GM12864 (cell line): ENCODE measurements around the gene GMDS.

Source experiments
- DNase-seq: peaks from one replicate; pipeline ENCODE4 v3.0.0-alpha.2; 2011; ENCODE audit warnings: low read depth
- H3K4me3 ChIP-seq: 2 replicates; pipeline ENCODE4 v1.5.1; 2011; ENCODE audit warnings: mild to moderate bottlenecking, low read depth, low read length, control low read depth
- TF ChIP-seq, protein P1 (sequence below): IDR thresholded peaks from 2 replicates; pipeline ENCODE4 v1.5.1; 2011; ENCODE audit warnings: low read depth, mild to moderate bottlenecking, moderate library complexity, low read length, control low read depth, inconsistent platforms; ENCODE audit errors: missing control alignments

GMDS gene

DNA sequence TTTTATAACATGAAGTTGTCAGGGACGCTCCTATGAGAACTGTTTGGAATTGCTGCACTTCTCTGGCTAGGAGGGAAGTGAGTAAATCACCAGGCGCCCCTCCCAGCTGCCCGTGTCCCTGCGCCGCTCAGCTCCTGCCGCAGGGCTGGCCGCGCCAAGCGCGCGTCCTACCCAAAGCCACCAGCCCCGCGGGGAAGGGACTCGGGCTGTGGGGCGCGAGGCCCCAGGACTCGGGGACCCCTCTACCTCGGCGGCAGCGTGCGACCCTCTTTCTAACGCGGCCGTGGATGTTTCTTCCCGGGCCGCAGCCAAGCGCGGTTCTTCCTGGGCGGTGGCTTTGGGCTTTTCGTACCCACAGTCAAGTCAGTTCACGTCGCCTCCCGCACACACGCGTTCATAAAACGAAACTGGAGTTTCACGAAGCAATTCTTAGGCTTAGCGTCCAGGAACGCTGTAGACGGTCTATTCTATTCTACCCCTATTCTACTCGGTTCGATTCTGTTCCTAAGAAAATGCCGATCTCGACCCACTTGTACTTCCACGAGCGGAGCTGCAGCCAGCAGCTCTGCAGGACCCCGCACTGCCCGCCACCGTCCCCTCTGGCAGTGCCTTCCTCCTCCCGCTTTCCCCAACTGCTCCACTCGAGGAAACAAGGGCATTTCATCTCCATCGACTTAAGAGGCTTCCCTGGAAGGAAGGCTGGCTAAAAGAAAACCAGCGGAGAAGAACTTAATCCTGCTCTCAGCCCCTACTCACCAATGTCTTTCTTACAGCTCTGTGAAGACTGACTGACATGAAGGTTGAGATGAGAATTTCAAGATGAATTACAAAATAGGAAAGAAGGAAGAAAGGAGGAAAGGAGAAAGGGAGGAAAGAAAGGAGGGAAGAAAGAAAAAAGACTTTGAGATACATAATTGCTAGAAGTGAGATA is 620.3 kb downstream of the GMDS start:
- no peak for DNase-seq
- TF ChIP-seq, protein P1, sequence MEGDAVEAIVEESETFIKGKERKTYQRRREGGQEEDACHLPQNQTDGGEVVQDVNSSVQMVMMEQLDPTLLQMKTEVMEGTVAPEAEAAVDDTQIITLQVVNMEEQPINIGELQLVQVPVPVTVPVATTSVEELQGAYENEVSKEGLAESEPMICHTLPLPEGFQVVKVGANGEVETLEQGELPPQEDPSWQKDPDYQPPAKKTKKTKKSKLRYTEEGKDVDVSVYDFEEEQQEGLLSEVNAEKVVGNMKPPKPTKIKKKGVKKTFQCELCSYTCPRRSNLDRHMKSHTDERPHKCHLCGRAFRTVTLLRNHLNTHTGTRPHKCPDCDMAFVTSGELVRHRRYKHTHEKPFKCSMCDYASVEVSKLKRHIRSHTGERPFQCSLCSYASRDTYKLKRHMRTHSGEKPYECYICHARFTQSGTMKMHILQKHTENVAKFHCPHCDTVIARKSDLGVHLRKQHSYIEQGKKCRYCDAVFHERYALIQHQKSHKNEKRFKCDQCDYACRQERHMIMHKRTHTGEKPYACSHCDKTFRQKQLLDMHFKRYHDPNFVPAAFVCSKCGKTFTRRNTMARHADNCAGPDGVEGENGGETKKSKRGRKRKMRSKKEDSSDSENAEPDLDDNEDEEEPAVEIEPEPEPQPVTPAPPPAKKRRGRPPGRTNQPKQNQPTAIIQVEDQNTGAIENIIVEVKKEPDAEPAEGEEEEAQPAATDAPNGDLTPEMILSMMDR, result no peak
- peak overlapping the region; percentile 60 for H3K4me3 ChIP-seq

DNA sequence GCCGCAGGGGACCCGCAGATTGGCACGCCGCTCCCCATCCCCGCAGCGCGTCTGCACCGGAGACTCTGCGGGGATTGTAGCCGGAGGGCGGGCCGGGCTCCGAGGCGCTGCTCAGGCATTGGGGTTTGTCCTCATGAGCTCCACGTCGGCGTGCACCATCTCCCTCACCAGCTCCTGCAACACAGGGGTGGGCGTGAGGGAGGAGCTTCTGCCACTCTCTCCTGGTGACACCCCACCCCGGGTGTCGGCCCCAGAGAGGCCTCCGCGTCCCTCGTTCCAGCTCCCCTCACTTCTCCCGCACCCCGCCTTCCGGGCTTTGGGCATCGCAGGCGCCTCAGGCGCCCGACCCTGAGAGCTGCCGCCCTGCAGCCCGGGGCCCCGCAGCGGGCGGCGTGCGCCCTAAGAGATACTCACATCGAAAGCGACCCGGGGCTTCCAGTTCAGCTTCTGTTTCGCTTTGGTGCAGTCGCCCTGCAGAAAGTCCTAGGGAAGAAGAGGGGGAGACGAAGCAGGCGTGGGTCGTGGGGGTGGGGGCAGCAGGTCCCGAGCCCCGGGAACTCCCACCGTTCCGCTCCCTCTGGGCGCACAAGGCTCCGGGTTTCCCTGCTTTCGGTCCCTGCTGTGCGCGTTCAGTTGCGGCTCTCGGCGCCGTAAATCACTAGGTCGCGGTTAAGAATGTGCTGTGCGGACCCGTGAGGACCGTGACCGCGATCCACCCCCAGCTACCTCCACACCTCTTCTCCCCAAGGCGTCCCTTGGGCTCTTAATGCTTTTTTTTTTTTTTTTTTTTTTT is 621.2 kb downstream of the GMDS start:
- TF ChIP-seq, protein P1, result no peak
- H3K4me3 ChIP-seq, result peak overlapping the region; percentile 60
- DNase-seq, result no peak

DNA sequence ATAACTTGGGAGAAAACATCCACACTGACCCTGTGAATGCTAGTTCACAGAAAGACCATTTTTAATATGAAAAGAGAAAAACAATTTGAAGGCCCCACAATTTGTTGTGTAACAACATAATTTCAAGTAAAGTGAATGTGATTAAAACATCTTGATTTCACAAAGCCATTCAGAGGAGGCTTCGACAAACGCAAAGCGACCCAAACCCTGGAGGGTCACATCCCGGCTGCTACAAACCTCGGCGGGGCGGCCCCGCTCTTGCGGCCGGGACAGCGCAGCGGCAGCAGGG is 621.7 kb downstream of the GMDS start:
- no peak overlapping the region for H3K4me3 ChIP-seq
- TF ChIP-seq, protein P1, result no peak

DNA sequence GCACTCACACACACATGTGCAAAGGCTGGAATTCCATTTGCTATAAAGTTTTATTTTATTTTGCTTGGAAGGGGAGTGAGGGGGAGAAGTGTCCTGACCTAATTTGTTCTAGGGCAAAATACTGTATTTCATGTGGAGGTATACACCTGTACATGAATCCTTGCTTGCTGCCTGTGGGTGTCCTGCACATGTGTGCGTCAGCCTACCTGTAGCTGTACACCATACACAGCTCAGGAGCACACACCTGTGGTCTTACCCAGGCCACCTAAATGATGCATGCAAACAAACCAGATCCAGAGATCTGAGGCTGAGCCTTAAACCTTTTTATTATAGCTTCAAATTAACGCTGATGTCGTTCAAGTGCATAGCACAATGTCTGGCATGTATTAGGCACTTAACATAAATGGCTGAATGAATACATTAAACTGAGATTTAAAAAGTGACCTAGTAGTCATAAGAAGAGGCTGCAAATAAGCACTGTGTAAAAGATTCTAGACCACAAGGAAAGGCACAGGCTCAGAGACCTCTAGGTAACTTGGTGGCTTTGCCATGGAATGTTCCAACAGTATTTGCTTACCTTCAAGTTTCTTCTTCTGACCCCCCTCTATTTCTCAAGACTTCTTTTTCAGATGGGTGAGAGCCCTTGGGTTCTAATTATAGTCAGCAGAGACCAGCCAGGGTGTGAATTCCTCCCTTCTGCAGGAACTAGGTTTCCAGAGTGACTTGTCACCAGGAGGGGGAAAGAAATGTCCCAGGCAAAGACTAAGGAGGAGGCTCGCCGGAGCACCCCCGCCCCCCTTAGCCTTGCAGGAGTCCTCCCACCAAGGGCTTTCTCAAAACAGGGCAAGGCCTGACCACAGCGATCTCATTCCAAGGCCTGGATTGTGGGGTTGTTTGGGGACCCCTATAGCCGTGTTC is 622.3 kb downstream of the GMDS start:
- no peak for DNase-seq
- TF ChIP-seq, protein P1, result no peak
- no peak overlapping the region for H3K4me3 ChIP-seq

More for the DNA sequence above, 621.7 kb downstream of the GMDS start:
- DNase-seq, result no peak

DNA sequence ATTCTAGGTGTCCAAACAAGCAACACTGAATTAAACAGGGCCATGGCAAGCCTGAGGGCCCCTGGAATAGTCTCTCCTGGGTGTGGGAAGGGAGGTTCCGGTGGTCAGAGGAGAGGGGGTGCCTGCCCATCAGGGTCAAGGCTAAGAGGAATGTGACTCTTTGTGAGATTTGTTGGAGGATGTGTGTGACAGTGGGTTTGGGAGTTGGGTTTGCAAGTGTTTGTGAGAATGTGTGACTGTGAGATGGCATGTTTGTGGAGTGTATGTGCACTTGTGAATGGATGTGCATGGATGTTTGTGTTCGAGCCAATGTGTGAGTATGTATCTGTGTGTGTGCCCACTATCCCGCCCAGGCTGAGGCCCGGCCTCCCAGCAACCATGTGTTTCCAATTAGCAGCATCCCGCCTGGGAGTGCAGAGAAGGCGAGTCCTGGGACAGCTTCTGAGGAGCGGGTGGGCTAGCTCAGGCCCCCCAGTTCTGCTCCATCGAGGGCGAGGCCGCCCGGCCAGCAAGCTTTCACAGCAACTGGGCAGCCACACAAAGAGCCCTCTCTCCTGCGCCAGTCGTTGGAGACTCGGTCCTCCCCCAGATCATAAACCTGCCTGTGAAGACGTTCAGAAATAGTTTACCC is 623.1 kb downstream of the GMDS start:
- no peak overlapping the region for H3K4me3 ChIP-seq
- TF ChIP-seq, protein P1, result no peak
- no peak for DNase-seq

DNA sequence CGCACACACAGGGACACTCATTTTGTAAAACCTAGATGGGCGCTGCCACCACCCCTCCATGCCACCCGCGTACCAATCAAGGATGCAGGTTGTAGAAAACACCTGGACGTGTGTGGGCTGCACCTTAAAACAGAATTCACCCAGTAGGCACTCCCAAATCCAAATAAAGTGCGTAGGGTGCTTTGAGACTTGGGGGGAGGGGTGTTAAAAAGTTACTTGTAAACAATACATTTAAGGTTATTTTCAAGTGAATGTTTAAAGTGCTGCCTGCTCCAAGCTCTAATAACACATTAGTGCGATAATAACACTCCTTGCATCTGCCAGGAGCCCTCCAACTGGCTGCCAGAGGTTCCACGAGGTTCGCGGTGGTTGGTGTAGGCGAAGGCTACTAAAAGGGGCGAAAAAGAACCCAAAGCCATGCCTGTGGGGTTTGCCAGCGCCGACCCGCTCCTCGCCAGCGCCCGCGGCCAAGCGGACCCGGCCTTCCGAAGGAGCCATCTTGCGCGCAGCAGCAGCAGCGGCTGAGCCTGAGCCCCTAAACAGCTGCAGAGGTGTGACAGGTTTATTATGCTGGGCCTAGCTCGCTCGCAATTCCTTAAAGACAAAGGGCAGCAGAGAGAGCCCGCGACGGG is 624.2 kb downstream of the GMDS start:
- no peak overlapping the region for H3K4me3 ChIP-seq
- no peak for DNase-seq
- TF ChIP-seq, protein P1, result no peak
